ENCODE measurements around the gene RFC4.

GRCh38 chr3:186815435-186815834 lies 9.2 kb upstream of the RFC4 start:
- no peak for TF ChIP-seq CREB5 (CRISPR knock-in tag; IDR thresholded peaks at IDR 0.05; ENCODE audit: low read depth)
- TF ChIP-seq TOX (CRISPR knock-in tag; IDR thresholded peaks at IDR 0.05; ENCODE audit: borderline replicate concordance) = no peak
- no peak for TF ChIP-seq OSR1 (CRISPR knock-in tag; IDR thresholded peaks at IDR 0.05)
- no peak for TF ChIP-seq TSHZ2 (CRISPR knock-in tag; IDR thresholded peaks at IDR 0.05)
- TF ChIP-seq TCF4 (CRISPR knock-in tag; IDR thresholded peaks at IDR 0.05; ENCODE audit: borderline replicate concordance) = no peak
- TF ChIP-seq ZFP30 (CRISPR knock-in tag; IDR thresholded peaks at IDR 0.05) = no peak
- TF ChIP-seq ZFP3 (CRISPR knock-in tag; IDR thresholded peaks at IDR 0.05) = no peak
- TF ChIP-seq PATZ1 (CRISPR knock-in tag; IDR thresholded peaks at IDR 0.05; ENCODE audit: borderline replicate concordance) = no peak
